GM12865 (cell line): Measurements from ENCODE around the gene DNAAF5.

Experiments
- DNase-seq: peaks from one replicate; pipeline ENCODE4 v3.0.0; 2010; ENCODE audit warnings: low read depth
- H3K4me3 ChIP-seq: 2 replicates; pipeline ENCODE4 v1.5.1; 2011; ENCODE audit warnings: mild to moderate bottlenecking, low read depth, low read length, control low read depth
- TF ChIP-seq, protein P1 (sequence below): IDR thresholded peaks from 2 replicates; pipeline ENCODE4 v1.5.1; 2011; ENCODE audit warnings: low read length, control low read depth, low read depth, inconsistent platforms; ENCODE audit not compliant: insufficient read depth; ENCODE audit errors: missing control alignments

The DNAAF5 gene

DNA sequence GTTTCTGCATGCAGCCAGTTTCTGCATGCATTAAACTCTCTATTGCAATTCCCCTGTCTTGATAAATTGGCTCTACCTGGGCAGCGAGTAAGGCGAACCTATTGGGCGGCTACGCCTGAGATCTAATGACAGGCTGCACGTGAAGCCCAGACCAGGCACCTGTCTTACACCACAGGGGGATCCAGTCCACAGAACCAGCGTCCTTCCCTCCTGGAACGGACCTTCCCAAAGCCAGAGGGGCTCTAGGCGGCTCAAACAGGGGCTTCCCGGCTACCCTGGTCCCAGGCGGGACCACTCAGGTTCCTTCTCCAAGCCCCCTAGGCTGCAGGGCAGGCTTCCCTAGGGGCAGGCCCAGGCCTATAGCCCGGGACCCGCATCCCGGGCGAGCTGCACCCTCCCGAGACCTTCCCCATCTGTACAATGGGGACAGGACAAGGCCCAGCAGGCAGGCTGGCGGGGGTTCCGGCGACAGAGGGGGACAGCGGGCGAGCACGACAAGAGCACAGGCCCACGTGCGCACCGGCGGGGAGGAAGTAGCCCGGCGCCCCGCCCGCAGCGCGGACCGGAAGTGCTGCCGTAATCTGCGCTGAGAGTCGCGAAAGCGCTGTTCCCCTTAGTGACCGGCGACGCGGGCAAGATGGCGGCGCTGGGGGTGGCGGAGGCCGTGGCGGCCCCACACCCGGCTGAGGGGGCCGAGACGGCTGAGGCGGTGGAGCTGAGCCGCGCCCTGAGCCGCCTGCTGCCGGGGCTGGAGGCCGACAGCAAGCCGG lies at the start of gene DNAAF5:
Gene DNAAF5 (plus strand): TSS at position 616 of the 770 bp plus-strand sequence. CDS start 22 bp downstream, at position 638.
- H3K4me3 ChIP-seq, result peak within 1 kb of the TSS; percentile 89
- TF ChIP-seq, protein P1, sequence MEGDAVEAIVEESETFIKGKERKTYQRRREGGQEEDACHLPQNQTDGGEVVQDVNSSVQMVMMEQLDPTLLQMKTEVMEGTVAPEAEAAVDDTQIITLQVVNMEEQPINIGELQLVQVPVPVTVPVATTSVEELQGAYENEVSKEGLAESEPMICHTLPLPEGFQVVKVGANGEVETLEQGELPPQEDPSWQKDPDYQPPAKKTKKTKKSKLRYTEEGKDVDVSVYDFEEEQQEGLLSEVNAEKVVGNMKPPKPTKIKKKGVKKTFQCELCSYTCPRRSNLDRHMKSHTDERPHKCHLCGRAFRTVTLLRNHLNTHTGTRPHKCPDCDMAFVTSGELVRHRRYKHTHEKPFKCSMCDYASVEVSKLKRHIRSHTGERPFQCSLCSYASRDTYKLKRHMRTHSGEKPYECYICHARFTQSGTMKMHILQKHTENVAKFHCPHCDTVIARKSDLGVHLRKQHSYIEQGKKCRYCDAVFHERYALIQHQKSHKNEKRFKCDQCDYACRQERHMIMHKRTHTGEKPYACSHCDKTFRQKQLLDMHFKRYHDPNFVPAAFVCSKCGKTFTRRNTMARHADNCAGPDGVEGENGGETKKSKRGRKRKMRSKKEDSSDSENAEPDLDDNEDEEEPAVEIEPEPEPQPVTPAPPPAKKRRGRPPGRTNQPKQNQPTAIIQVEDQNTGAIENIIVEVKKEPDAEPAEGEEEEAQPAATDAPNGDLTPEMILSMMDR, result no peak

GRCh38 chr7:676972-677385 lies 49.5 kb upstream of the DNAAF5 start:
- DNase-seq, result no peak
- TF ChIP-seq, protein P1, result no peak
- H3K4me3 ChIP-seq, result no peak overlapping the region

More for the DNA sequence above, at the start of gene DNAAF5:
- DNase-seq, result peak; percentile 95

DNA sequence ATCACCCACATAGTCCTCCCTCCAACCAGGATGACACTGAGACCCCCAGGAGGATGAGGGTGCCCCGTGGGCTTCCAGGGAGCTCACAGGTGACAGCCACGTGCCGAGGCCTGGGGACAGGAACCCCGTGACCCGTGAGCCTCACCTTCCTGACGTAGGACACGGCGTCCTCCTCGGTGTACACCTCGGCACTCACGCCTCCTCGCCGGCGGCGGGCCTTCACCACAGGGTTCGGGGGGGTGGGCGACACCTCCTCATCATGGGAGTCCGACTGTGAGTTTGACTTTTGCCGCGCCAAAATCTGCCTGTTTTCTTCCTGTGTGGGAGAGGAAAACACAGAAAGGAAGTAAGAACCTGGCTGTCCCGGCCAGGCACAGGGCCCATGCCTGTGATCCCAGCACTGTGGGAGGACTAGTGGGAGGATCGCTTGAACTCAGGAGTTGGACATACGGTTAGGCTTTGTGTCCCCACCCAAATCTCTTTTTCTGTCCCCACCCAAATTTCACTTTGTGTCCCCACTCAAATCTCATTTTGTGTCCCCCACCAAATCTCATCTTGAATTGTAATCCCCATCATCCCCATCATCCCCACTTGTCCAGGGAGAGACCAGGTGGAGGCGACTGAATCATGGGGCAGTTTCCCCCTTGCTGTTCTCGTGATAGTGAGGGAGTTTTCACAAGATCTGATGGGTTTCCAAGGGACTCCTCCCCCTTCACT lies 45.9 kb upstream of the DNAAF5 start:
- no peak for DNase-seq
- H3K4me3 ChIP-seq, result no peak overlapping the region
- TF ChIP-seq, protein P1, result no peak

- TF ChIP-seq, protein P1, result no peak
- H3K4me3 ChIP-seq, result no peak overlapping the region
- DNase-seq, result no peak
These were observed 44.8 kb upstream of the DNAAF5 start for GRCh38 chr7:681551-682307.

- no peak overlapping the region for H3K4me3 ChIP-seq
- TF ChIP-seq, protein P1, result no peak
- DNase-seq, result no peak
These were observed 43.7 kb upstream of the DNAAF5 start for GRCh38 chr7:682810-683209.

- no peak for DNase-seq
- TF ChIP-seq, protein P1, result no peak
- no peak overlapping the region for H3K4me3 ChIP-seq
These were observed 42.8 kb upstream of the DNAAF5 start for GRCh38 chr7:683526-684205.
